ENCODE data around the gene CFAP410.
"Not testable (repeated sequence)": the region's sequence is repeated elsewhere in the genome, so short reads cannot be mapped to it uniquely, and the experiment has no call there.

The CFAP410 gene

DNA sequence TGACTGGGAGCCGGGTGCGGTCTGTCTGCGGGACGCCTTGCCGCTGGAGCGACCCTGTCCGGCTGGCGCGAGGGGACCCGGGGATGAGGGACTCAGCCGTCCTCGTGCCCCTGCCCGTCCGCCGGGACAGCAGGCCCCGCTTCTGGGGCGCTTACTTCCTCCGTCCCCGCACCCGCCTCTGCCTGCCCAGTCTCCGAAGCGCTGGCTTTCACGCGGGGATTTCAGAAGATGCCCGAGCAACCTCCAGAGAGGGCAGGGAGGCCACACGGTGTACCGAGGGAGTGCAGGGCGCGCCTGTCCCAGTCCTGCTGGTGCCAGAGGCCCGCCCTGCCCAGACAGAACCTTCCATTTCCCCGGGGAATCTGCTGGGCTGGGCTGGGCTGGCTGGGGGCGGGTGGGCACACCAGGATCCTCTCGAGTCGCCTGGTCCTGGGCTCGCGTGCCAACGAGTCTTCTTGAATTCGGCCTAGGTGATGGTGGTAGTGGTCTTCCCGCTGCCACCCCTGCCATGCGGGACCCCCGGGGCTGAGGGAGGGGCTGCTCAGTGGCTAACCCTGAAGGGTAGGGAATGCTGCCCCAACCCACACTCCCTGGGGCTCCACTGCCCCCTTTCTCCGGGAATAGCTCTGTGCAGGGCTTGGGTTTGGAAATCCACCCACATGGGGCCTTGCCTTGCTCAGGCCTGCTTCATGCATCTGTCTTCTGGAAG is 11.7 kb upstream of the CFAP410 start:
- no peak for DNase-seq

GRCh38 chr21:44349847-44350772 is 10.9 kb upstream of the CFAP410 start:
- no peak for DNase-seq

DNA sequence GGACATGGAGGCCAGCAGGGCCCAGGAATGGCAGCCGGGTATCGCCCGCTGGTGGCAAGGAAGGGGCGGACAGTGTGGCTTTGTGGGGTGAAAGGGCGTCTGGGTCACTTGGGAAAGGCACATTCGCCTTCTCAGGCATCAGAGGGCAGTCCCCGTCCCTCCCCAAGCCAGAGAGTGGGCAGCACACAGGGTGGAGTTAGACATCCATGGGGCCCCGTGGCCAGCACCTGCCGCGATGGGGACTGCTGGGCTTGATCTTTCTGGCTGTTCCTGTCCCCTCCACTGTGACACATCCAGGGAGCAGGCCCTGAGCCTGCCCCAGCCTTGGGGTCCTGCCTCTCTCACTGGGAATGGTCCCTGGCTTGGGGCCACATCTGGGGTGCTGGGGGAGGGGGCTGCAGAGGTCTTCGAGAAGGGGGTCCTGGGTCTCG is 10.2 kb upstream of the CFAP410 start:
- no peak for DNase-seq

DNA sequence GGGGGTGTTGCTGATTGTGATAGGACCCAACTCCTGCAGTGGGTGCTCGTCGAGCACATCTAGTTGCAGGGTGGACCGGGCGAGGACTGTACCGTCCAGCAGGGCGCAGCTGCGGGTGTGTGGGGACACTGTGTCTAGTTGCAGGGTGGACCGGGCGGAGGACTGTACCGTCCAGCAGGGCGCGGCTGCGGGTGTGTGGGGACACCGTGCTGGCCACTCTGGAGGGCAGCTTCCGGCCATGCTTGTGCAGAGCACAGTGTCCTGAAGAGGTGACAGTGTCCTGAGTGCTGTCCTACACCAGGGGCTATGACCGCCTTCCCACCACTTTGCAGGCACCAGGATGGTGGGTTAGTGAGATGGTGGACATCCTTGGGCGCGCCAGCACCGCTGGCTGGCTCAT is 9.7 kb upstream of the CFAP410 start:
- no peak for DNase-seq

DNA sequence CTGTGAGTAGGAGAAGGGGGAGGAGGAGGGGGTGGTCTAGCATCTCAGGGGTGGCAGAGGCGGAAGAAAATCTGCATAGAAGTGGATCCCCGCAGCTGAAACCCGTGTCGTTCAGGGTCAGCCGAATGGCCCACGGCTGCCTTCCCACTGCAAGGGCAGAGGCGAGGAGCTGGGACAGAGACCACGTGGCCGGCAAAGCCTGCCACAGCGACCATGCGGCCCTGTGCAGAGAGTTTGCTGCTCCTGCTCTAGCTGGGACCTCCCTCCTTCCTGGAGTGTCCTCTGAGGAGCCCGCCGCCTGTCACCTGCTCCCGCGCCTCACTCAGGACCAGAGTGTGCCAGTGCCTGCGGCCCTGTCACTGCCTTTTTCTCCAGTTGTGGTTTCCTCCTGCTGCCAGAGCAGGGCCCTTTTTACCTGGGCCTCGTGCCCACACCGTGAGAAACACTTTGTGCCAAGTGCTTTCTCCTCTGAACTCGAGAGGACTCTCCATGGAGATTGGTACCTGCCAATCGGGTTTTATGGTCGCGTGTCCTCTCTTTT is 8.8 kb upstream of the CFAP410 start:
- DNase-seq = no peak

GRCh38 chr21:44345495-44345894 is 6.3 kb upstream of the CFAP410 start:
- DNase-seq = no peak

DNA sequence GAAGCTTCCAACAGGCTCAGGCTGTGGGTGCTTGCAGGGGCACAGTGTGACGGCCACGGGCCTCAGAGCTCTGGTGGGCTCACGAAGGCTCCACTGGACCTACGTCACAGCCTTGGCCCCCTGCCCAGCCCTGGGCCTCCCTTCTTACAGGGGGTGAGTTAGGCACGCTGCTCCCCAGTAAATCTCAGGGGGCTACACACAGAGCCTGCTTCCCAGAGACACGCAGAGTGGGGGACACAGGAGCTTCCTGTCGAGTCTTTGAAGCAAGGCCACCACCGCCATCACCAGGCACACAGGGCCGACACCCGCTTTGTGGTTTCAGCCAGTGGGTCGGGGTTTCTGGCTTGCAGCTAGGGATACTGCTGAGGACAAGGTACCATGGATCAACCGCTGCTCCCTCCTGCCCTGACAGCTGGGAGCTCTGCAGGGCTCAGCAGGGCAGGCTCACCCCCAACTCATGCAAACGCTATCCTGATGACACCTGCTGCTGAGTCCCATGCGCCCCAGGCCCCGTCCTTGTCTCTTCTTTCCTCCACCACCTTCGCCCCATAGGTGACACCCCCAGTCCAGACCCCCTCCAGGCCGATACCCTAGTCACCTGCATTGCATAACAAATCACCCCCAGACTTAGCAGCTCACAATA is 5.5 kb upstream of the CFAP410 start:
- no peak for DNase-seq

DNA sequence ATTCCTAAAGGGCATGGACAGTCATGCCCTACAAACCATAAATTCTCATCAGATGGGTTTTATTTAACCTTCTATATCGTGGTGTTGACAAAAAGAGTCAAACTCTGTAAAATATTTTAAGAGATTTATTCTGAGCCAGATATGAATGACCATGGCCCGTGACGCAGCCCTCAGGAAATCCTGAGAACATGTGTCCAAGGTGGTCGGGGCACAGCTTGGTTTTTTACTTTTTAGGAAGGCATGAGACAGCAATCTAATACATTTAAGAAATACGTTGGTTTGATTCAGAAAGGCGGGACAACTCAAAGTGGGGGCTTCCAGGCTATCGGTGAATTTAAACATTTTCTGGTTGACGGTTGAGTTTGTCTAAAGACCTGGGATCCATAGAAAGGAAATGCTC is 3.8 kb upstream of the CFAP410 start:
- DNase-seq = not testable (repeated sequence)

DNA sequence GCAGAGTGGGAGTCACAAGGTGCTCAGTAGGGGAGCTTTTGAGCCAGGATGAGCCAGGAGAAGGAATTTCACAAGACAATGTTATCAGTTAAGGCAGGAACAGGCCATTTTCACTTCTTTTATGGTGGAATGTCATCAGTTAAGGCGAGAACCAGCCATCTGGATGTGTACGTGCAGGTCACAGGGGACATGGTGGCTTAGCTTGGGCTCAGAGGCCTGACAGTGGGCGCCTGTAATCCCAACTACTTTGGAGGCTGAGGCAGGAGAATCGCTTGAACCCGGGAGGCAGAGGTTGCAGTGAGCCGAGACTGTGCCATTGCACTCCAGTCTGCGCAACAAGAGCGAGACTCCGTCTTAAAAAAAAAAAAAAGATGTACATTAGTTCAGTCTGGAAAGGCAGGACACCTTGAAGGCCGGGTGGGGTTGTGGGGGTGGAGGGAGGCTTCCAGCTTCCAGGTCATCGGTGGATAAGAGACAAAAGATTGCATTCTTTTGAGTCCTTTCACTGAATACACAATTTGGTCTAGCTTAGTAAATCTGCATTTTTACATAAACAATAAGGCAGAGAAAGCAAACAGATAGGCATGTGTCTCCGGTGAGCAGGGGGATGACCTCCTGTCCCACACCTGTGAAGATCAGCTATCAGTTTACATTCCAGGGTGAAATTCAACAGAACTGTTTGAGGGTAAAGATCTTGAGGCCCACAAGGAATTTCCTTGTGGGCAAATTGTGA is 2.7 kb upstream of the CFAP410 start:
- DNase-seq = not testable (repeated sequence)

GRCh38 chr21:44337941-44338895 is 972 bp downstream of the CFAP410 start:
- DNase-seq = peak in 1 of 2 experiments; percentile 32

DNA sequence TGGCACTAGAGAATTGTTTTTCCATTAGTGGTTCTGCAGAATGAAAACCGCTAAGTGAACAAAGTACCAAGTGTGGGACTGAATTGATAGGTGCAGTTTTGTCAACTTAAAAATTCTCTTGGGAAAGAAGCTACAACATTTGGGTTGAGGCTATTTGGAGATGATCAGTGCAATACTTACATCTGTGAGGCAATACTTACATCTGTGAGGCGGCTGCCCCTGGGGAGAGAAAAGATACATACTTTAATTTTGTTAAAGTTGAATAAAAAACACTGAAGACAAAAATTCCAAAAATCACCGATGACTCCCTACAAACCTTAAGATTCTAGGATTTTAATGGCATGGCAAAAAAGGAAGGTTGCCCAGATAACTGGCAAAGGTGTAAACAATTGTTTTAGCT is 1.7 kb downstream of the CFAP410 start:
- no peak for DNase-seq

GRCh38 chr21:44335266-44336059 is 3.7 kb downstream of the CFAP410 start:
- no peak for DNase-seq

- DNase-seq = peak in 1 of 2 experiments; percentile 16
Measured at GRCh38 chr21:44334329-44335030, 4.7 kb downstream of the CFAP410 start.

DNA sequence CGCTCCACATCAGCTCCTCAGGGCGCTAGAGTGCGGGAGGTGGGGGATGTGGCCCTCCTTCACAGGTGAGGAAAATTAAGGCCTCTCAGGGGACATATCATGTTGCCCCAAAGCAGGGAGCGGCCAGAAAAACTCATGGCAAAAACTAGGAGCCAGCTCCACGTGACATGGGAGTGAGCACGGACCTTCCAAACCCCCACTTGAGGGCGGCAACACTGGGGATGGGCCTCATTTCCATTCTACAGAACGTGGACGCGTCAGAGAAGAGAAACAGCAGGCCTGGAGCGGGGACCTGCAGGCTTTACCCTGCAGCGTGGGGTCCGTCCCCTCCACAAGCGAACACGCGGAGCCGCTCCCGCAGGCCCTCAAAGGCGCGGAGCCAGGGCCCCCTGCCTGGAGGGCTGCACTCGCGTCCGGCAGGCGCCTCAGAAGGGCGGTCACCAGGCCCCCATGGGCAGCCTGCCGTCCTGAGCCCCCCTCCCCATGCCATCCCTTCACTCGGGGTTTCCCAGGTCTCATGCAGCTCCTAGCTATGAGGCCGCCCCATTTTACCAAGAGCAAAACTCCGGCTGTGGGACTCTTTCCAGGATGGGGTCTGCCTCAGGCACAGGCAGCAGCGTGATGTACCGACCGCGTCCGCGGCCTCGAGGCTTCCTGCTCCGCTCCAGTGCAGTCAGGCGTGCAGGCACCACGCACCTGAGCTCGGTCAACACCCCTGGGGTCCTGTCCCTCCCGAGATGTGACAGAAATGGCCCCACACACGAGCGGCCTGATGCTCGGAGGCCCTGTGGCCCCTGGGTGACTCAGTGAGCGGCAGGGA is 5.5 kb downstream of the CFAP410 start:
- DNase-seq = no peak

GRCh38 chr21:44332965-44333364 is 6.2 kb downstream of the CFAP410 start:
- no peak for DNase-seq

DNA sequence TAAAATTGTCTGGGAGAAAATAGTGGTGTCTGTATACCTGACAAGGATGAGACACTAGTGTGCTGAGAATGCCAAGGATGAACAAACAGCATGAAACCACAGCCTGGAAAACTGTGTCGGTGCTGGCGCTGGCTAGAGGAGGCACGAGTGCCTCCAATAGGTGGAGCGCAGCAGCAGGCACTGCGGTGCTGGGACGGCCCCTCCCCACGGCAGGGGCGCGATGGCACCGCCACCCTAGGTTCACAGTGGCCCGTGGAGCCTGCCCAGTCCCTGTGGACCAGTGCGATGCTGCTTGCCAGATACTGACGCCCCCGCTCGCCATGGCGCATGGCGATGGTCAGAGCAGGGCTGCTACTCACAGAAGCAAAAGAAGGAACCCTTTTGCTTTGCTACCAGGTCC is 6.8 kb downstream of the CFAP410 start:
- no peak for DNase-seq

DNA sequence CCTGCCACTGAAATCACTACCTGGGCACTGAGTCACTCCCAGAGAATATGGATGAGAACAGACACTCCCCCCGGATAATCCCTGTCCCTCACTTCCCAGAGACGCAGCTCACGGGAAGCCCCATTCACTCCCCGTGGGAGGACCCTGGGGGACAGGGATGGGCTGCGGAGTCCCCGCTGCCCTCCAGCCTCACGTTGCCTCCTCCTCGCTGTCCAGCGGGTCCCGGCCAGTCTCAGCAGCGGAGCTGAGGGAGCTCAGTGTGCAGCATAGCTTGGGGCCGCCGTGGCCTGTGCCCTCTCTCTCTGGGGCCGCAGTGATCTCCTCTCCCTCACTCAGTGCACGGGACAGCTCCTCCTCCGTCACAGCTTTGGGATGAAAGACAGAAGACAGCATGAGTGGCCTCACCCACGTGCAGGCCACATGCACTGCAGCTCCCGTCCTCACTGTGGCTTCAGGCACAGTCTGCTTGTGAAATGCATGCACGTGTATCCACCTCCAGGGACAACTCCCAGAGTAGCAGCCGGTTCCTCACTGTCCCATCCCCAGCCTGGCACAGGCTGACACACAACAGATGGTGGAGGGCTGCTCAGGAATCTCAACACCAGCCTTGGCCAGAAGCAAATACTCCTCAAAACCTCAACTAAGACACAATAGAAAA is 7.4 kb downstream of the CFAP410 start:
- peak; percentile 70 to 83 for DNase-seq

DNA sequence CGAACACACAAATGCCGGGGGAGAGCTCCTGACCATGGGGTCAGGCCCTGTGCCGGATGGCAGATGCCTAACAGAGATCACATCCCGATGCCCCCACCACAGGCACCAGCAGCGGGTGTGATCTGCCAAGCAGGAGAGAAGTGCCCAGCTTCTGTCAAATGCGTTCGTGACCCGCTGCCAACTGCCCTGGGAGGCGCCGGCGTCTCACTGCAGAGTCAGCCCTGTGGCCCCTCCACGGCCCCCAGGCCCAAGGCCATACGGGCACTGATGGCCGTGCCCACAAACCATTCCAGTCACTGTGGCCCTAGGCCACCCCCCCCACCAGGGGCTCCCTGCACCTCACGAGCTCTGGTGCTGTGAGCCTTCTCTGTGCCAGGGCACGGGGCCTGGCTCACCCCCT is 8.0 kb downstream of the CFAP410 start:
- DNase-seq = peak in 1 of 2 experiments; percentile 4

Measured in cerebellar nuclear complex (tissue), 1 donor.